H9 (cell line): Measurements from ENCODE around the gene IL24. TPM values are rescaled to one million over a fixed set of nuclear protein-coding genes. Genes with fewer than 3 reads are reported as not detected.

Experiments used
- DNase-seq: peaks from one replicate; pipeline ENCODE4 v3.0.0-alpha.2; 2017
- H2AFZ ChIP-seq: one replicate; pipeline ENCODE4 v1.6.1; 2013; ENCODE audit warnings: mild to moderate bottlenecking, low read length, control low read depth, moderate library complexity
- H2AK5ac ChIP-seq: 2 replicates; pipeline ENCODE4 v1.6.1; 2013; ENCODE audit warnings: low read length, control low read depth, mixed read lengths; ENCODE audit not compliant: insufficient read length
- H2BK120ac ChIP-seq: one replicate; pipeline ENCODE4 v1.6.1; 2013; ENCODE audit warnings: low read depth, mild to moderate bottlenecking, low read length, control low read depth, inconsistent platforms; ENCODE audit not compliant: poor library complexity, severe bottlenecking
- H2BK12ac ChIP-seq: 2 replicates; pipeline ENCODE4 v1.6.1; 2013; ENCODE audit warnings: low read length, control low read depth, mixed read lengths, low read depth; ENCODE audit not compliant: insufficient read length
- H2BK15ac ChIP-seq: 2 replicates; pipeline ENCODE4 v1.6.1; 2013; ENCODE audit warnings: low read depth, low read length, control low read depth
- H2BK20ac ChIP-seq: one replicate; pipeline ENCODE4 v1.6.1; 2013; ENCODE audit warnings: low read depth, mild to moderate bottlenecking, low read length, control low read depth, inconsistent platforms; ENCODE audit not compliant: poor library complexity, severe bottlenecking
- H2BK5ac ChIP-seq: 2 replicates; pipeline ENCODE4 v1.6.1; 2013; ENCODE audit warnings: low read length, control low read depth, mixed read lengths; ENCODE audit not compliant: insufficient read length
- H3K14ac ChIP-seq: 2 replicates; pipeline ENCODE4 v1.6.1; 2013; ENCODE audit warnings: low read length, control low read depth; ENCODE audit not compliant: insufficient read depth
- H3K18ac ChIP-seq: 2 replicates; pipeline ENCODE4 v1.6.1; 2013; ENCODE audit warnings: low read depth, mild to moderate bottlenecking, mixed read lengths, low read length, control low read depth; ENCODE audit not compliant: insufficient read length
- H3K23ac ChIP-seq: 2 replicates; pipeline ENCODE4 v1.6.1; 2013; ENCODE audit warnings: low read length, control low read depth, mixed read lengths, low read depth; ENCODE audit not compliant: insufficient read length
- H3K23me2 ChIP-seq: 2 replicates; pipeline ENCODE4 v1.6.1; 2013; ENCODE audit warnings: low read depth, mild to moderate bottlenecking, mixed read lengths, low read length, control low read depth; ENCODE audit not compliant: insufficient read length, poor library complexity, severe bottlenecking
- H3K27ac ChIP-seq: 2 replicates; pipeline ENCODE4 v1.5.1; 2013; ENCODE audit warnings: low read length, control low read depth, mixed read lengths, low read depth; ENCODE audit not compliant: insufficient read length
- H3K27me3 ChIP-seq: 2 replicates; pipeline ENCODE4 v1.6.1; 2013; ENCODE audit warnings: low read length, control low read depth, inconsistent platforms; ENCODE audit not compliant: insufficient read depth
- H3K4ac ChIP-seq: 2 replicates; pipeline ENCODE4 v1.6.1; 2013; ENCODE audit warnings: low read depth, mild to moderate bottlenecking, control low read depth, inconsistent platforms, low read length, moderate library complexity
- H3K4me1 ChIP-seq: 2 replicates; pipeline ENCODE4 v1.6.1; 2013; ENCODE audit warnings: low read length, control low read depth, inconsistent platforms; ENCODE audit not compliant: insufficient read depth
- H3K4me2 ChIP-seq: 2 replicates; pipeline ENCODE4 v1.6.1; 2013; ENCODE audit warnings: low read length, control low read depth, mixed read lengths; ENCODE audit not compliant: insufficient read length, insufficient read depth
- H3K56ac ChIP-seq: 2 replicates; pipeline ENCODE4 v1.6.1; 2013; ENCODE audit warnings: low read depth, mild to moderate bottlenecking, mixed read lengths, low read length, control low read depth; ENCODE audit not compliant: insufficient read length
- H3K79me1 ChIP-seq: 2 replicates; pipeline ENCODE4 v1.6.1; 2013; ENCODE audit warnings: low read depth, mild to moderate bottlenecking, moderate library complexity, low read length, control low read depth, inconsistent platforms; ENCODE audit not compliant: insufficient read depth, poor library complexity, severe bottlenecking
- H3K79me2 ChIP-seq: 2 replicates; pipeline ENCODE4 v1.6.1; 2013; ENCODE audit warnings: low read length, control low read depth, inconsistent platforms; ENCODE audit not compliant: insufficient read depth
- H3K9ac ChIP-seq: 2 replicates; pipeline ENCODE4 v1.6.1; 2013; ENCODE audit warnings: low read length, control low read depth, mixed read lengths; ENCODE audit not compliant: insufficient read length; ENCODE audit errors: extremely low read depth
- H3K9me3 ChIP-seq: one replicate; pipeline ENCODE4 v1.6.1; 2013; ENCODE audit warnings: low read depth, low read length, inconsistent platforms; ENCODE audit not compliant: control insufficient read depth
- H3T11ph ChIP-seq: one replicate; pipeline ENCODE4 v1.6.1; 2013; ENCODE audit warnings: mild to moderate bottlenecking, low read length, control low read depth, inconsistent platforms
- H4K20me1 ChIP-seq: one replicate; pipeline ENCODE4 v1.6.1; 2013; ENCODE audit not compliant: control insufficient read depth, insufficient read length, insufficient read depth
- H4K5ac ChIP-seq: 2 replicates; pipeline ENCODE4 v1.6.1; 2013; ENCODE audit warnings: low read depth, mild to moderate bottlenecking, mixed read lengths, low read length, control low read depth; ENCODE audit not compliant: insufficient read length
- H4K8ac ChIP-seq: replicated peaks from 2 replicates; pipeline ENCODE4 v1.6.1; 2013; ENCODE audit warnings: low read length, control low read depth, mixed read lengths, low read depth; ENCODE audit not compliant: insufficient read length
- H4K91ac ChIP-seq: 2 replicates; pipeline ENCODE4 v1.6.1; 2013; ENCODE audit warnings: low read depth, mild to moderate bottlenecking, moderate library complexity, mixed read lengths, low read length, control low read depth; ENCODE audit not compliant: insufficient read length
- H3K27ac Mint-ChIP-seq, 3 experiments: 2 replicates in 2 of 3; 3 replicates in 1 of 3; pipeline ENCODE4 v1.8.0; 2020 to 2021; ENCODE audit warnings: mixed read lengths in 3 of 3, mild to moderate bottlenecking in 1 of 3, moderate library complexity in 1 of 3
- H3K27me3 Mint-ChIP-seq: 2 replicates; pipeline ENCODE4 v1.8.0; 2021; ENCODE audit warnings: low read depth, mild to moderate bottlenecking, moderate library complexity, mixed read lengths
- H3K36me3 Mint-ChIP-seq, 3 experiments: 2 replicates in 2 of 3; 3 replicates in 1 of 3; pipeline ENCODE4 v1.8.0; 2020 to 2021; ENCODE audit warnings: low read depth in 3 of 3, mixed read lengths in 3 of 3; ENCODE audit not compliant: insufficient read depth in 1 of 3
- H3K4me1 Mint-ChIP-seq, 2 experiments: 2 replicates each; pipeline ENCODE4 v1.8.0; 2020; ENCODE audit warnings: mixed read lengths in 2 of 2
- H3K4me3 Mint-ChIP-seq, 2 experiments: 2 replicates in 1 of 2; 3 replicates in 1 of 2; pipeline ENCODE4 v1.8.0; 2020 to 2021; ENCODE audit warnings: mild to moderate bottlenecking in 2 of 2, mixed read lengths in 2 of 2, moderate library complexity in 1 of 2
- H3K9me3 Mint-ChIP-seq, 2 experiments: 2 replicates in 1 of 2; 3 replicates in 1 of 2; pipeline ENCODE4 v1.8.0; 2020; ENCODE audit warnings: mild to moderate bottlenecking in 2 of 2, mixed read lengths in 2 of 2, moderate library complexity in 1 of 2
- WGBS: extraction: QIAGEN DNeasy Blood & Tissue Kit; methylation state at CpG from one replicate; pipeline ENCODE4 v1.1.7; 2013; ENCODE audit warnings: missing lambda C conversion rate, low lambda C conversion rate, mixed read lengths; ENCODE audit not compliant: insufficient read length; ENCODE audit errors: extremely low coverage; 5-methylcytosine and 5-hydroxymethylcytosine counted together
- total RNA-seq: library from RNA; stranded (reverse); gene quantifications from 2 replicates; pipeline ENCODE4 v1.2.1, GENCODE V29; 2021
- TF ChIP-seq, protein P1 (sequence below): fragments of 200-600 bp; sonication (generic); conservative IDR thresholded peaks from 3 replicates; pipeline ENCODE4 v1.8.0; 2021; ENCODE audit warnings: antibody characterized with exemption, mild to moderate bottlenecking

The IL24 gene
- total RNA-seq, 1 experiment from 2014 or later = not detected

DNA sequence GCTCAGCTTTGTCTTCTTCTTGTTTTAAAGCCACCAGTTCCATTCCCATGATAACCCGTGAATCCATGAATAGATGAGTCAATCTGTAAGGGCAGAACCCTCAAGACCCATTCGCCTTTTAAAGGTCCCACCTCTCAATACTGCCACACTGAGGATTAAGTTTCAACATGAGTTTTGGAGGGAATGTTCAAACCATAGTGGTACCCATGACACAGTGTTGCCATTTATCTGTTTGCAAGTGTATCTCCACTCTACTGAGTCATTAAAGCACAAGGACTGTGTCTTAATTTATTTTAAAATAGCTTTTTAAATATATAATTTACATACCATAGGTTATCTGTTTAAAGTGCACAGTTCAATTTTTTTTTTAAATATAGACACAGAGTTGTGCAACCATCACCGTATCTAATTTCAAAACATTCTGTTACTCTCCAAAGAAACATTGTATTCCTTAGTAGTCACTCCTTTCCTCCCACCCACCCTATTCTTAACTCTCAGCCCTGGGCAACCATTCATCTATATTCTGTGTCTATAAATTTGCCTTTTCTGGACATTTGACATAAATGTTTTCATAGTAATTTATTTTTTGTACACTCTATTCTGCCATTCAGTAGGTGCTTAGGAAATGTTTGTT lies 4.8 kb upstream of the IL24 start:
- Histone ChIP-seq H3K14ac (no peak overlapping the region), H2AFZ (no peak overlapping the region), H4K20me1 (no peaks in the 10 kb centered on the region), H2AK5ac (no peak overlapping the region), H3K9ac (no peak overlapping the region), H3K4me2 (no peak overlapping the region), H3K27ac (no peak overlapping the region), H3K4ac (no peak overlapping the region), H2BK5ac (no peak overlapping the region), H4K5ac (no peak overlapping the region), H2BK20ac (no peak overlapping the region), H3K79me1 (no peaks in the 10 kb centered on the region), H3K56ac (no peak overlapping the region), H3K23ac (no peak overlapping the region), H3K79me2 (no peaks in the 10 kb centered on the region), H3K27me3 (no peaks in the 10 kb centered on the region), H4K91ac (no peak overlapping the region), H3K18ac (no peak overlapping the region), H2BK12ac (no peak overlapping the region), H2BK15ac (no peak overlapping the region), H3T11ph (no peak overlapping the region), H3K9me3 (no peaks in the 10 kb centered on the region), H4K8ac (no peak overlapping the region), H2BK120ac (no peak overlapping the region), H3K23me2 (no peaks in the 10 kb centered on the region), H3K4me1 (peaks cover 6% of the 10 kb centered on the region)
- Mint-ChIP-seq H3K4me3 (no peak overlapping the region), H3K4me1 (peaks cover 22 to 26% of the 10 kb centered on the region in 2 experiments), H3K36me3 (no peaks in the 10 kb centered on the region), H3K27me3 (peaks cover under 1% of the 10 kb centered on the region), H3K9me3 (no peaks in the 10 kb centered on the region), H3K27ac (no peak overlapping the region)
- no peak for DNase-seq
- TF ChIP-seq, protein P1, sequence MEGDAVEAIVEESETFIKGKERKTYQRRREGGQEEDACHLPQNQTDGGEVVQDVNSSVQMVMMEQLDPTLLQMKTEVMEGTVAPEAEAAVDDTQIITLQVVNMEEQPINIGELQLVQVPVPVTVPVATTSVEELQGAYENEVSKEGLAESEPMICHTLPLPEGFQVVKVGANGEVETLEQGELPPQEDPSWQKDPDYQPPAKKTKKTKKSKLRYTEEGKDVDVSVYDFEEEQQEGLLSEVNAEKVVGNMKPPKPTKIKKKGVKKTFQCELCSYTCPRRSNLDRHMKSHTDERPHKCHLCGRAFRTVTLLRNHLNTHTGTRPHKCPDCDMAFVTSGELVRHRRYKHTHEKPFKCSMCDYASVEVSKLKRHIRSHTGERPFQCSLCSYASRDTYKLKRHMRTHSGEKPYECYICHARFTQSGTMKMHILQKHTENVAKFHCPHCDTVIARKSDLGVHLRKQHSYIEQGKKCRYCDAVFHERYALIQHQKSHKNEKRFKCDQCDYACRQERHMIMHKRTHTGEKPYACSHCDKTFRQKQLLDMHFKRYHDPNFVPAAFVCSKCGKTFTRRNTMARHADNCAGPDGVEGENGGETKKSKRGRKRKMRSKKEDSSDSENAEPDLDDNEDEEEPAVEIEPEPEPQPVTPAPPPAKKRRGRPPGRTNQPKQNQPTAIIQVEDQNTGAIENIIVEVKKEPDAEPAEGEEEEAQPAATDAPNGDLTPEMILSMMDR = no peak
- no CpG with 5 or more reads among the region's 3 CpGs for WGBS
